DMS114 treated with DMSO at 0.1 percent for 48 hours (cell line): ENCODE data around the gene MIB1.
"Not testable (repeated sequence)": the region's sequence is repeated elsewhere in the genome, so short reads cannot be mapped to it uniquely, and the experiment has no call there.

Source experiments
- DNase-seq: peaks from one replicate; lab custom pipeline; 2025; ENCODE audit not compliant: unreplicated experiment; lab: John Stamatoyannopoulos, UW

The MIB1 gene

DNA sequence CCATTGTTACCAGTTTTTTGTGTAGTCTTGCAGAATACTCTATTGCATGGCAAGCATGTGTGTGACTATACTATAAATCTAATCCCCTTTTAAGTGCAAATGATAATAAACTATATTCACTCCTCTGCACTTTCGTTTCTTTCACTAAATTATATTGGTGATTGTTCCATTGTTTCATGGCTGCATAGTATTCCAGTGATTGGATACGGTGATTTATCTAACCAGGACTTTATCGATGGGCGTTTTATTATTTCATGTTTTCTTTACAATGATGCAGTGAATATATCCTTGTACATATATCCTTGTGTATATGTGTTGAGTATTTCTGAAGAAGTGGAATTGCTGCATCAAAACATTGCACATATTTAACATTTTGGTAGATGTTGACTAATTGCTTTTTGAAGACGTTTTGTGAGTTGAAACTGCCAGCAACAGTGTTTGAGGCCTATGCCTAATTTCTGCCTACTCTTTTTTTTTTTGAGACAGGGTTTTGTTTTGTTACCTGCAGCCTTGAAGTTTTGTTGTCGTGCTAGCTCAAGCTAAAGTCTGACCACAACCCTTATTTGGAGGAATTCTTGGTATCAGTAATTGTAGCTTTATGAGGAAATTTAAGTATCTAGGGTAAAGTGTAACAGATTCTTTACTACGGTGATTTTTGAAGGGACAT lies 2.7 kb downstream of the MIB1 start:
- DNase-seq = no peak

DNA sequence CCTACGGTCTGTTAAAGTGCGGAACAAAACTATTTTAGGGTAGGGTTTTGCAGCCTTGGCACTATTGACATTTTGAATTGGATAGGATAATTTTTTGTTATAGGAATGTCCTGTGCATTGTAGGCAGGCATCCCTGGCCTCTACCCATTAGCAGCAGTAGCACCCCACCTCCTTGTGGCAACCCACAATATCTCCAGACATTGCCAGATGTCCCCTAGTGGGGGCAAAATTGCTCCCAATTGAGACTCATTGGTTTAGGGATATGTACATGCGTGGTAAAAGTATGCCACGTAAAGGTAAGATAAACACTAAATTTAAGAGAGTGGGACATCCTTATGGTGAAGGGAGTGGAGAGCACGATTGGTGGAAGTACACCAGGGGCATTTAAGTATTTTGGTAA lies 4.6 kb downstream of the MIB1 start:
- no peak for DNase-seq

DNA sequence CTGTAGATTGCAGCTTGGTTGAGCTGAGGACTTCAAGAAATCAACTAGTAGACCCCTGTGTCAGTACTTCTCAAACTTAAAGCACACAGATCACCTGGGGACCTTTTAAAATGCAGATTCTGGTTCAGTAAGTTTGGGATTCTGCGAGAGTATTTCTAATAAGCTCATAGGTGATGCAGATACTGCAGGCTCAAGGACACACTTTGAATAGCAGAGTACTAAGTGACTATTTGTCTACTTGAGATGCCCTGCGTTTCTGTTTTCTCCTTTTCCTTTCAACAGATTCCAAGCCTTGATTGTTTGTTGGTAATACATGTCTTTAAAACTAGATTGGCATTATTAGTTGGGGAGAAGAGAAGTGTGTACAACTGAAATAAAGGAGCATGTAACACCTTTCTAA lies 6.7 kb downstream of the MIB1 start:
- DNase-seq = no peak

DNA sequence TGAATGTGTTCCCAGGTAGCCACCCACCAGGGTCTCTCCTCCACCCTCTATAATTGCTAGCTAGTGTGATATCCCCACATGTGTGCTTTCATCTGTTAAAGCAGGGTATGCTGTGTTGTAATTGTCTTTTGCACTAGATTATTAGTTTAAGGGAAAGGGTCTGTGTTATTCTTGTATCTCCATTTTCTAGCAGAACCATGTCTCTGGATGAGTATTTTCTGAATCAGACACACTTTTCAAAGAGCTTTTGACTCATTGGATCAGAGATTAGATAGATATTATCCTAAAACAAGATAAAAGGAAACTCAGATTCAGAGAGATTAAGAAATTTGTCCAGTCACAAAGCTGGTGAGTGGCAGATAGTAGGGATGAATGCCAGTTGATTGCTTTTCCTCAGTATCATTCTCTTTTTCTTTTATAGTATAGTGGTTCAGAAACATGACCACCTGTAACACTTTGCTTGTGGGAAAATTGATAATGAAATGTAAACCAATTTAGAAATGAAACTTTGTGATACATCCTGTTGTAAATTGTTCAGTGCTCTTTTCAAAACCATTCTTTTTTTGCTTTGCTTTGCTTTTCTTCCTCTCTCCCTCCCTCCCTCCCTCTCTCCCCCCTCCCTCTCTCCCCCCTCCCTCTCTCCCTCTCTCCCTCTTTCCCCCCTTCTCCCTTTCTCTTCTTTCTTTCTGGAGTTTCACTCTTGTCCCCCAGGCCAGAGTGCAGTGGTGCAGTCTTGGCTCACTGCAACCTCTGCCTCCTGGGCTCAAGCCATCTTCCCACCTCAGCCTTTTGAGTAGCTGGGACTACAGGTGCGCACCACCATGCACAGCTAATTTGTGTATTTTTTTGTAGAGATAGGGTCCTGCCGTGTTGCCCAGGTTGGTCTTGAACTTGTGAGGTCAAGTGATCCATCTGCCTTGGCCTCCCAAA lies 7.4 kb downstream of the MIB1 start:
- no peak for DNase-seq

DNA sequence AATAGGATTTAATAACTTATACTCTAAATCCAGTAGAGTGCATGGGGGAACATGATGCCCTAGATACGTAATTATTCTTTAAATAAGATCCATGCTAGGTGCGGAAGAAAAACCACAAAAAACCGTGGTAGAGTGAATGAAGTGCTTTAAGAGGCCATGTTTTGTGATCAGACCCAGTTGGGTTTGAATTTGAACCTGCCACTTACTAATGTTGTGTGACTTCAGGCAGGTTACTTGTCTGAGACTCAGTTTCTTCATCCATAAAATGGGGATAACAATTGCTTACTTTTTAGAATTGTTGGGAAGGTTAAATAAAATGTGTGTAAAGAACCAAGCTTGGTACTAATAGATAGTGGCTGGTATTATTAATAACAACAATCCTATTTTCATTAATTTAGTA lies 17.2 kb downstream of the MIB1 start:
- DNase-seq = no peak

DNA sequence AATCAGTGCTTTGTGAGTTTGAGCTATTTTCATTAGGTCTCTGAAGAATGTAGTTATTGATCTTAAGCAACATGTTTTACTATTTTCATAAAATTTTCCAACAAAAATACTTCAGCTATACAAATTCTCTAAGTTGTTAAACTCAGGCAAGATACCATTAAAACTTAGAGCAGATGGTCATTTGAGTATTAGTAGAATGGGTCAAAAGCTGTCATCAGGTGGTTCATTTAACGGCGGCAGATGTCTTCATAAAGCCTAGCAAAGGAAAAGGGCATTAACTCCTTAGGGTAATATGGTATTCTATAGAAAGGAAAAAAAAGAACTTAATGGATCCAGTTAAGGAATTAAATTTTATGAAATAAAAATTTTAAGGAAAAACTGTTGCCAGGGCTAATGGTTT lies 19.2 kb downstream of the MIB1 start:
- no peak for DNase-seq

DNA sequence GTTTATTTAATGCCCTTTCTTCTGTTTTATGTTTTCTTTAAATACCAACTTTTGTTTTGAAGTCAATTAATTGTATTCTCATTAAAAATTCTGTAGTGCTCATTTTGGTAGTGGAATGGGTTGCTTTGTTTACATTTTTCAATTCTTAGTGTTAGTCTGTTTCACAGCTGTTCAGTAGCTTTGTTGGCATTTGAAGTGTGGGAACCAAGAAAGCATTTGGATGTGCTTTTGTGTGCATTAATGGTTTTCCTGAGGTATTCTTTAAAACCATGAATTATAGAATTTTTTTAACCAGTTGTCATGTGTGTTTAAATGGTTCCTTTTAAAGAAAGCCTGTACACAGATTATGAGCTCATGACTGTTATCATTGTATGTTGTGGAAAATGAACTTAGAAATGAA lies 19.7 kb downstream of the MIB1 start:
- no peak for DNase-seq

DNA sequence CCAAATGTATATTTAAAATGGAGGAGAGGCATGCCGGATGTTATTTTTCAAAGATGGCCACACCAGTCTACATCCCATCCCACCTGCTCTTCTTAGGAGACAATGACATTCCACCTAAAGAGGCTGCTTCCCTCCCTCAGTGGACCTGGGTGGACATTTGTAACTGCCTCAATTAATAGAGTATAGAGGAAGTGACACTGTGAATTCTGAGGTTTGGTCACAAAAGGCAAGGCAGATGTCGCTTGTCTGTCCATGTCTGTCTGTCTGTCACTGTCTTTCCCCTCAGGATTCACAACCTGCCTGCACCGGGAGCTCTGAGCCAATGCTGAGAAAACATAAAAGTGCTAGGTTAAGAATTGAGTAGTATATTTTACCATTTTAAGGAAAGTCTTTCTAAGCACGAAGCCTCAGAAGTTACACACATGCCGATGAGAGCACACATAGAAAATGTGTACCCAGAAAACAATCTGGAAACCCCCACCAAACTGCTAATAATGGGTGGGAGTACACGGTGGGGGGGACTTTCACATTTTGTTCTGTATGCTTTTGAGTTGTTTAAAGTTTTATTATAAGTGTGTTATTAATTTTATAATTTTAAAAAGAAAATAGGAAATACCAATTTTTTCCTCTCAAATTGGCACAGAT lies 21.0 kb downstream of the MIB1 start:
- DNase-seq = no peak

DNA sequence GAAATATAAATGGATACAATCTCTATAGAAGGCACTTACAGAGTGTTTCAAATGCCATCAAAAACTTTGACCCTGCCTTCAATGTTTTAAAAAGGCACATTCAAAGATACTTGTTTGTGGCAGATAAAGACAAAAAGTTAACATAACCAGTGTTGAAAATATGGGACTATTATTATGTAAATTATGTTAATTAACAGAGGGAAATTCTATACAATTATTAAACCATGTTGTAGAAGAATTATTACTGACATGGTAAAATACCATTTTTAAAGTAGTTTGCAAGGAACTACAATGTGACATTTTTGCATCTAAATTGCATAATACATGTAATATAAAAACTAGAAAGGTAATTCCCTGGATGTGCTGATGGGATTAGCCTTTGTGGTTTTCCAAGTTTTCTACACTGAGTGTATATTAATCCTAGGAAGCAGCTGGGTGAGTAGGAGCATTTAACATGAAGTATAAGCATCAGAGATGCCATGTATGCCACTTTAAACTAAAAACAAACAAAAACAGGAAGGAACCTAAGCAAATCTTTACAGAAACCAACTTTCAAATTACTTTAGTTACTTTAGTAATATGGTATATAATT lies 21.7 kb downstream of the MIB1 start:
- no peak for DNase-seq

DNA sequence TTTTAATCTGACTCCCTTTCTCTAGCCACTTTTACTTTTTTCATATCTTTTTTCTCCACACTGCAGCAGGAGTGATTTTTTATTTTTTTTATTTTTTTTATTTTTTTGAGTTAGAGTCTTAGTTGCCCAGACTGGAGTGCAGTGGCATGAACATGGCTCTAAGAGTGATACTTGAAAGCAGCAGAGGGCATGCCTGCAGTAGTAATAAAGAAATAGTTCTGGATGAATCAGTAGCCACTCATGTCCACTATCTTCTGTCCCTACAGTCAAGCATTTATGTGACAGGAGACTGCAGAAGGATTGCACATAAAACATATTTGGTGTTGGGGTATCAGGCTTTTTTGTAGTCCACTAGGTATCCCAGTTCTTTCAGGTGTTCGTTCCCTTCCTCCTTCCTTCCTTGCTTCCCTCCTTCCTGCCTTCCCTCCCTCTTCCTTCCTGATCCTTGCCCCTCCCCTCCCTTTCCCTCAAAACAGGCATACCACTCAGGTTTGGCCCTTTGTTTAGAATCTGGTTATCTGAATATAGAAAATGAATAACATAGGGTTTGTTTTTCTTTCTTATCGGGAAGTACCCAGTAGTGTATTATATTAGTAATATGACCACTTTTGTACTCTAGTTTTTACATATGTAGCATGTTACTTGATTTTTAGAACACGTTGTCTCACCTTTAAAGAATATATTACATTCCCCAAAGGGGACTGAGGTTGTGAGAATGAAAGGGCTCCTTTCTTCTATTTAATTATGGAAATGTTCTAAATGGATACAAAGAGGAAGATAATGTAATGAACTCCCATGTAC lies 23.5 kb downstream of the MIB1 start:
- DNase-seq = no peak

DNA sequence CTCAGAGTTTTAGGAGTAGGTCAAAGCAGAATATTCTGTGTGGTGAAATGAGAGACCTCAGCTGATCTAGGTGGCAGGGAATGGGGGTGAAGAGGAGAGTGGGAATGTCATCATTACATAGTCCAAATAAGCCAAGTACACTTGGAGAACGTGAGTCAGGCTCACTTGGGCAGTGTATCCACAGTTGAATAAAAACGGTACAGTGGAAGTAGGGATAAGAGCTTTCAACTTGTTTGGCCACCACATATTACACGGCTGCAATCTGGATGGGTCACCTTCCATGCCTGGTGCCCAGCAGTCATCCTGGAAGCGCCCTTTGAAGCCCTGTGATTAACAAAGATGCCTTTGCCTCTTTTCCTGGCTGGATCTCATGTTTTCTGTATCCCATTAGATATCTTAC lies 28.6 kb downstream of the MIB1 start:
- DNase-seq = no peak

DNA sequence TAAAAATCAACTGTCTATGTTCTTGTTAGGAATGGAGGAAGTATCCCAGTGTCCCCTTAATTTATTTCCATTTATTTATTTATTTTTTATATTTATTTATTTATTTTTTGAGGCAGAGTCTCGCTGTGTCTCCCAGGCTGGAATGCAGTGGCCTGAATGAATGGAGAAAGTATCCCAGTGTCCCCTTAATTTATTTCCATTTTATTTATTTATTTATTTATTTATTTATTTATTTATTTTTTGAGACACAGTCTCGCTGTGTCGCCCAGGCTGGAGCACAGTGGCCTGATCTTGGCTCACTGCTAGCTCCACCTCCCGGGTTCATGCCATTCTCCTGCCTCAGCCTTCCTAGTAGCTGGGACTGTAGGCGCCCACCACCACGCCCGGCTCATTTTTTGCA lies 34.1 kb downstream of the MIB1 start:
- DNase-seq = no peak

DNA sequence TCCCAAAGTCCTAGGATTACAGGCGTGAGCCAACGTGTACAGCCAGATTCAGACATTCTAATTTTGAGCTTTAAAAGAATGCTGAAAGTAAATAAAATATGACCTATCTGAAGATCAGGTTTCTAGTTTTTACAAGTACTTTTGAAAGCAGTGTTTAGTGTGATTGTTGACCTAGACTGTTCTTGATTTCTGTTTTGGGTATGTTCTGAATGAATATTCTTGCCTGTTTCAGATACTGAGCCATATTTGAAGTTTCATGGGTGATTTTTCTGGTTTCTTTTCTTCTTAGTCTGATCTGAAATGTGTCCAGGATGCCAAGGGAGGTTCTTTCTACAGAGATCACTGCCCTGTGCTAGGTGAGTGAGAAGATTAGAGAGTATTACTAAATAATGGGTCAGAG lies 37.2 kb downstream of the MIB1 start:
- no peak for DNase-seq

DNA sequence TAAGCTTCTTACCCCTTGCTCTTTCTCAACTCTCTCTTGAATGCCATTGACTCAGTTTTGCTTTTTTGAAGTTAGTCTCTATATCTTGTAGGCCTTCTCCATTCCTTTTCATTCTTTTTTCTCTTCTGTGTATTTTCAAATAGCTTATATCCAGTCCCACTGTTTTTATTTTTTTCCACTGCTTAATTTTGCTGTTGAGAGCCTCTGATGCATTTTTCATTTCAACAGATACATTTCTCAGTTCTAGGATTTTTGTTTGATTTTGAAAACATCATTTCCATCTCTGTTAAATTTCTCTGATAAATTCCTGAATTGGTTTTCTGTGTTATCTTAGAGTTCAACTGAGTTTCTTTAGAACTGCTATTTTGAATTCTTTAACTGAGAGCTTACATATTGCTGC lies 45.9 kb downstream of the MIB1 start:
- no peak for DNase-seq

DNA sequence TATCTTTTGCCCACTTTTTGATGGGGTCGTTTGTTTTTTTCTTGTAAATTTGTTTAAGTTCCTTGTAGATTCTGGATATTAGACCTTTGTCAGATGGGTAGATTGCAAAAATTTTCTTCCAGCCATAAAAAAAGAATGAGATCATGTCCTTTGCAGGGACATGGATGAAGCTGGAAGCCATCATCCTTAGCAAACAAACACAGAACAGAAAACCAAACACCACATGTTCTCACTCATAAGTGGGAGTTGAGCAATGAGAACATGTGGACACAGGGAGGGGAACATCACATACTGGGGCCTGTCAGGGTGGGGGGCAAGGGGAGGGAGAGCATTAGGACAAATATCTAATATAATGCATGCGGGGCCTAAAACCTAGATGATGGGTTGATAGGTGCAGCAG lies 55.5 kb downstream of the MIB1 start:
- not testable (repeated sequence) for DNase-seq

DNA sequence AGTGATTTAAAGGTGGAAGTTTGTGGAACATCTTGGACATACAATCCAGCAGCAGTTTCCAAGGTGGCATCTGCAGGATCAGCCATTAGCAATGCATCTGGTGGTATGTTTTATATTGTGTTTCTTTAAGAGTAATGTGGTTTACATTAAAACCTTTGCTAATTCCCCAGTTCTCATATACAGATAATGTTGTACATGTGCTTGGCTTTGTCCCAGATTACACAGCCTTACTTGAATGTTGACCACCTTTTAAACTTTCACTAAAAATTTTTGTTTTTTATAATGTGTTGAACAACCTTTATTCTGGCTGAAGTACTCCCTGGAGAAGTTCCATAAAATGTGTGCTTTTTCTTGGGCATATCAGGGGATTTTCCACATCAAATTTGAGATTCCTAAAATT lies 57.5 kb downstream of the MIB1 start:
- DNase-seq = no peak

DNA sequence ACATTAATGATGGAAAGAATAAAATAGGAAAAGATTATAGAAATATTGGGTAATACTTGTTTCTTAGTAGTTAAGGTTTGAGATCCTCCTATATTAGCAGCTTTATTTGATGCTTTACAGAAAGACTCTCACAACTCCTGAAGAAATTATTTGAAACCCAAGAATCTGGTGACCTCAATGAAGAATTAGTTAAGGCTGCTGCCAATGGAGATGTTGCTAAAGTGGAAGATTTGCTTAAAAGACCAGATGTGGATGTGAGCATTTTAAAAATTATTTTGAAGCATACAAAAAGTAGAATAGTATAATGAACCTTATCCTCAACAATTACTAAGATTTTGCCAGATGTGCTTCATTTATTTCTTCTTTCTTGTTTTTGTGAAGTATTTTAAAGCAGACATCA lies 59.1 kb downstream of the MIB1 start:
- DNase-seq = no peak

DNA sequence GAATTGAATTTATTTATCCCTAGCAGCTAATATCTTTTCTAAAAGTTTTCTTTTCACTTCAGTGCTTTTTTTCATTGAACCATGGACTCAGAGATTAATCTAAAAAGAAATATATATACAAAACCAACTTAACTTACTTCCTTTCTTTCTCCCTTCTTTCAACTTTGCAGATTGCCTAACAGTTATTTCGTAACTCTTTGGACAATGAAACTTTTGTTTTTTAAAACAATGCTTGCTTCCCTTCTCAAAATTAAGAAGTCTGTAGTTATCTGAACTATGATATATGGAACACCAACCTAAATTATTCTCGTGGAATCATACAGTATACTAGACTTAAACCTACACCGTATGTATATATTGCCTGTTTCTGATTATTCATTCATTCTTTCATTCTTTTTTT lies 62.9 kb downstream of the MIB1 start:
- DNase-seq = no peak

DNA sequence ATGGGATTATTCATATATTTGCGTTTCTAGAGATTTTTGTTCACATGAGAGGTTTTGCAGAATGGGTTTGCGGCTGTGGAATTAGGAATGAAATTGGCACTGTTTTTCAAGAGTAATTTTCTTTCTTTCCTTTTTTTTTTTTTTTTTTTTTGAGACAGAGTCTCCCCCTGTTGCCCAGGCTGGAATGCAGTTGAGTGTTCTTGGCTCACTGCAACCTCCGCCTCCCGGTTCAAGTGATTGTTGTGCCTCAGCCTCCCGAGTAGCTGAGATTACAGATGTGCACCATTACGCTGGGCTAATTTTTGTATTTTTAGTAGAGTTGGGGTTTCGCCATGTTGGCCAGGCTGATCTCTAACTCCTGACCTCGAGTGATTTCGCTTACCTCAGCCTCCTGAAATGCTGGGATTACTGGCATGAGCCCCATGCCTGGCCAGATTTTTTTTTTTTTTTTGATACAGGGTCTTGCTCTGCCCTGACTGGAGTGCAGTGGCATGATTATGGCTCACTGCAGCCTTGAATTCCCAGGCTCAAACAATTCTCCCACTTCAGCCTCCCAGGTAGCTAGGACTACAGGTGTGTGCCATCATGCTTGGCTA lies 65.3 kb downstream of the MIB1 start:
- DNase-seq = no peak

DNA sequence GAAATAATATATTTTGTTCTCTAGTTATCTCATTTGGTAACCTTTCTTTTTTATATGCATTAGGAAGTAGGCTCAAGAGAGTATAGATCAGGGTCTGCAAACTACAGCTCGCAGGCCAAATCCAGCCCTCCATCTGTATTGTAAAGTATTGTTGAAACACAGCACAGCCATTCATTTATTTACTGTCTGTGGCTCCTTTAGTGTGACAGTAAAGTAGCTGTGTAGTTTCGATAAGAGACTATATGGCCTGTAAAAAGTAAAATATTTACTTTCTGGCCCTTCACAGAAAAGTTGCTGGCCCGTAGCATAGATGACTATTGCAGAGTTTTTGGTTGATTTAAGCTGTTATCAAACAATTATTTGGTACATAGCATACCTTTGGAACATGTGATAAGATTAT lies 67.6 kb downstream of the MIB1 start:
- DNase-seq = no peak

DNA sequence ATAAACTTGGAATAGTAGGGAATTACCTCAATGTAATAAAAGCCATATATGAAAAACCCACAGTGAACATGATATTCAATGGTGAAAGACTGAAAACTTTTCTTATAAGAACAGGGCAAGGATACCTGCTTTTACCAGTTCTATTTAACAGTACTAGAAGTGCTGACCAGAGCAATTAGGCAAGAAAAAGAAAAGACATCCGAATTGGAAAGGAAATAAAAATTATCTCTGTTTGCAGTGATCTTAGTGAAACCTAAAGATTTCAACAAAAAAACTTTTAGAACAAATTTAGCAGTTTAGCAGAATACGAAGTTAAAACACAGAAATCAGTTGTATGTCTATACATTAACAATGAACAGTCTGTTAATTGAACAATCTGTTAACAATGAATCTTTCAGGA lies 69.1 kb downstream of the MIB1 start:
- DNase-seq = no peak
